Neuron (in vitro differentiated cells): Measurements from ENCODE around the gene EFNA2.
"Not testable (repeated sequence)": the region's sequence is repeated elsewhere in the genome, so short reads cannot be mapped to it uniquely, and the experiment has no call there.

Source experiments
- H2AFZ ChIP-seq: one replicate; pipeline ENCODE4 v1.6.1; 2013; ENCODE audit warnings: low read depth, mild to moderate bottlenecking, inconsistent platforms, low read length, moderate library complexity
- H3K27me3 ChIP-seq: one replicate; pipeline ENCODE4 v1.6.1; 2013; ENCODE audit warnings: low read length; ENCODE audit not compliant: insufficient read depth
- H3K36me3 ChIP-seq: one replicate; pipeline ENCODE4 v1.6.1; 2013; ENCODE audit warnings: low read length; ENCODE audit not compliant: insufficient read depth
- H3K4me1 ChIP-seq: one replicate; pipeline ENCODE4 v1.6.1; 2013; ENCODE audit warnings: low read length; ENCODE audit not compliant: insufficient read depth
- H3K4me3 ChIP-seq: 2 replicates; pipeline ENCODE4 v1.5.1; 2013; ENCODE audit warnings: mild to moderate bottlenecking, low read length, moderate library complexity
- H3K9me3 ChIP-seq: one replicate; pipeline ENCODE4 v1.6.1; 2013; ENCODE audit warnings: low read length

Gene EFNA2

DNA sequence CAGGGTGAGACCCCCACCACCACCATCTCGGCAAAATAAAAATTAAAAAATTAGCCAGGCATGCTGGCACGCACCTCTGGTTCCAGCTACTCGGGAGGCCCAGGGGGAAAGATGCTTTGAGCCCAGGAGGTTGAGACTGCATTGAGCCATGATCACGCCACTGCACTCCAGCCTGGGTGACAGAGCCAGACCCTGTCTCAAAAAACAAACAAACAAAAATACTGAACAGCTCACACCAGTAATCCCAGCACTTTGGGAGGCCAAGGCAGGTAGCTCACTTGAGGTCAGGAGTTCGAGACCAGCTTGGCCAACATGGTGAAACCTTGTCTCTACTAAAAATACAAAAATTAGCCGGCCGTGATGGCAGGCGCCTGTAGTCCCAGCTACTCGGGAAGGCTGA, 19.7 kb downstream of the EFNA2 start:
- H3K27me3 ChIP-seq, H3K9me3 ChIP-seq, H3K36me3 ChIP-seq, H2AFZ ChIP-seq, H3K4me3 ChIP-seq: not testable (repeated sequence)
- peaks cover 13% of the 10 kb centered on the region for H3K4me1 ChIP-seq

GRCh38 chr19:1307320-1307719, 21.6 kb downstream of the EFNA2 start:
- H3K27me3 ChIP-seq = peaks cover 5% of the 10 kb centered on the region
- H3K36me3 ChIP-seq = no peaks in the 10 kb centered on the region
- peaks cover 9% of the 10 kb centered on the region for H3K4me1 ChIP-seq
- no peaks in the 10 kb centered on the region for H3K9me3 ChIP-seq
- no peak overlapping the region for H3K4me3 ChIP-seq
- H2AFZ ChIP-seq = no peak overlapping the region

DNA sequence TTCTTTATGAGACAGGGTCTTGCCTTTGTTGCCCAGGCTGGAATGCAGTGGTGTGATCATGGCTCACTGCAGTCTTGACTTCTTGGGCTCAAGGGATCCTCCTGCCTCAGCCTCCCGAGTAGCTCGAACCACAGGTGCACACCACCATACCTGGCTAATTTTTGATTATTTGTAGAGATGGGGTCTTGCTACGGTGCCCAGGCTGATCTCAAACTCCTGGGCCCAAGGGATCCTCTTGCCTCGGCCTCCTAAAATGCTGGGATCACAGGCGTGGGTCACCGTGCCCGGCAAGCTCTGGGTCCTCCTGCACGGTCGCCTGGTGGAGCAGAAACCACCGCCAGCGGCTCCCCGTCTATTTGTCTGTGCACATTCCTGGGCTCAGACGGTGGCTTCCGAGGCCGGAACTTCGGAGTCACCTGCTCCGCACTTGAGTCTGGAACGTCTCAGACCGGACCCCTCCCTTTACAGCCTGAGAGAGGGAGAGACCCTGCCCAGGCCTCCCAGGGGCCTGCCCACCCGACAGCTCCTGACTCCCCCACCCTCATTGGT, 22.2 kb downstream of the EFNA2 start:
- H2AFZ ChIP-seq = no peak overlapping the region
- no peaks in the 10 kb centered on the region for H3K9me3 ChIP-seq
- peaks cover 5% of the 10 kb centered on the region for H3K27me3 ChIP-seq
- H3K4me3 ChIP-seq = no peak overlapping the region
- H3K4me1 ChIP-seq = peaks cover 4% of the 10 kb centered on the region
- no peaks in the 10 kb centered on the region for H3K36me3 ChIP-seq

DNA sequence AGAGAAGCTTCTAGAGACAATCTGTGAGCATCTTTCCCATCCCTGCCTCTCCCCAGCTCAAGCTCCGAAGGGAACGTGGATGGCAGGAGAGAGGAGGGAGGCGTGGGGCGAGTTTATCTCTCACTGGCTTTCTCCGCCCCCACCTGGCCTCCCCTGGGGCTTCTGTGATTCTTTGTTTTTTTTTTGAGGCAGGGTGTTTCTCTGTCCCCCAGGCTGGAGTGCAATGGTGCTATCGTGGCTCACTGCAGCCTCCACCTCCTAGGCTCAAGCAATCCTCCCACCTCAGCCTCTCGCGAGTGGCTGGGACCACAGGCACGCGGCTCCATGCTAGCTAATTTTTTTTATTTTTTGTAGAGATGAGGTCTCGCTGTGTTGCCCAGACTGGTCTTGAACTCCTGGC, 23.0 kb downstream of the EFNA2 start:
- no peaks in the 10 kb centered on the region for H3K4me1 ChIP-seq
- H3K27me3 ChIP-seq = peaks cover 11% of the 10 kb centered on the region
- no peaks in the 10 kb centered on the region for H3K9me3 ChIP-seq
- no peak overlapping the region for H3K4me3 ChIP-seq
- no peak overlapping the region for H2AFZ ChIP-seq
- H3K36me3 ChIP-seq = no peaks in the 10 kb centered on the region

DNA sequence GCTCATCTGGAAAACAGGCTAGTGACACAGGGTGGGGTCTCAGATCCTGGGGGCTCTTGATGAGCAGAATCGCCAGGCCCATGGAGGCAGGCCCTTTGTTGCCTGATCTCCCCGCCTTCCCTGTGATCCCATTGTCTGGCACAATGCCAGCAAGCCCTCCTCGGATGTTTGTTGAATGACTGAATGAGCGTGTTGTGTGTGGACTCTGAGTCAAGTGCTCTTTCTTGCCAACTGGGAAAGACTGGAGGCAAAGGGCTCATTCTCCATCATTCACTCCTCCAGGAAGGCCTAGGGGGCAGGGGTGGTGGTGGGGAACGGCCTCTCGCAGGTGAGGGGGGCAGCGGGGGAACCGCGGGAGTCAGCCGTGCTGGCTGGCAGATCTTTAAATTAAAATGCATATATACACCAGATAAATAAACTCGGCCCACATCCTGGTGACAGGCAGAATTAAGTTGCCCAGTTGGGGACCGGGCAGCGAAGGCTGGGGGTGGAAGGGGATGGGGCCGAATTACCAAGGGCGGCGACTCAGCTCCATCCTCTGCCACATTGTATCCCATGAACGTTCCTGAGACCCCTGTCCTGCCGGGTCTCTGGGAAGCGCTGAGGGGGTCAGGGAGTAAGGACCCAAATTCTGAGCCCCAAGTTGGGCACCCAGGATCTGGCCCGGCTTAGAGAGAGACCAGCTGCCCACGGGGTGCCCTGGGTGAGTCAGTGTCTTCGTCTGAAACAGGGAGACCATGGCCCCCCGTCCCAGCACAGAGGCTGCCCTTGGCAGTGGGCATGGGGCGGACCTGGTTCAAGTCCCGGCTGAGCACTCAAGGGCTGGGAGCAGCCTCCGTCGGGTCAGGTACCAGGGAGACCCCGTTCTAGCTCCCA, 24.5 kb downstream of the EFNA2 start:
- Histone ChIP-seq H3K4me3 (no peak overlapping the region), H3K36me3 (no peaks in the 10 kb centered on the region), H2AFZ (no peak overlapping the region), H3K9me3 (no peaks in the 10 kb centered on the region), H3K4me1 (no peaks in the 10 kb centered on the region), H3K27me3 (peaks cover 17% of the 10 kb centered on the region)

GRCh38 chr19:1310853-1311180, 25.1 kb downstream of the EFNA2 start:
- peaks cover under 1% of the 10 kb centered on the region for H3K4me1 ChIP-seq
- no peak overlapping the region for H2AFZ ChIP-seq
- no peaks in the 10 kb centered on the region for H3K36me3 ChIP-seq
- H3K9me3 ChIP-seq = no peaks in the 10 kb centered on the region
- no peak overlapping the region for H3K4me3 ChIP-seq
- H3K27me3 ChIP-seq = peaks cover 17% of the 10 kb centered on the region

DNA sequence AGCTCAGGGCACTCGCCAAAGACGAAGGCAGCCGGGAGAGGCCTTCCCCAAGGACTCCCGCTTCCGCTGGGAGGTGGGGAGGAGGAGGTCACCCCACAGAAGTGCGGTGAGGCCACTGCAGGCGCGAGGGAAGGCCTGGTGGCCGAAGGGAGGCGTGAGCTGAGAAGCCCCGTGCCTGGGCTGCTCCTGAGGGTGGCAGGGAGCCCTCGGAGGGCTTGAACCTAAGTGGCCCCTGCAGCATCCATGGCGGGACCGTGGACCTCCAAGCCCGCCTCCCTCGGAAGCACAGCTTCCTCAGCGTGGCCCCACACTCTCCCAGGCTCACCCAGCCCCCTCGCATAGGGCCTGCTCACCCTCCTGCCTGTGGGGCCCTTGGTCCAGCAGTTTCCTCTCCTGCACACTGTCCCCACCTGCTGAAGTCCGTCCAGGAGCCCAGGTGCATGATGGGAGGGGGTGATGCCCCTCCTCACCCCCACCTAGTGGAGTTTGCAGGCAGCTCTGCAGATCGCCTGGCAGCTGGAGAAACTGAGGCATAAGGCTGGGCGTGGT, 25.9 kb downstream of the EFNA2 start:
- Histone ChIP-seq H3K36me3 (no peaks in the 10 kb centered on the region), H3K9me3 (no peaks in the 10 kb centered on the region), H2AFZ (no peak overlapping the region), H3K4me3 (no peak overlapping the region), H3K4me1 (peaks cover 3% of the 10 kb centered on the region), H3K27me3 (peaks cover 25% of the 10 kb centered on the region)

DNA sequence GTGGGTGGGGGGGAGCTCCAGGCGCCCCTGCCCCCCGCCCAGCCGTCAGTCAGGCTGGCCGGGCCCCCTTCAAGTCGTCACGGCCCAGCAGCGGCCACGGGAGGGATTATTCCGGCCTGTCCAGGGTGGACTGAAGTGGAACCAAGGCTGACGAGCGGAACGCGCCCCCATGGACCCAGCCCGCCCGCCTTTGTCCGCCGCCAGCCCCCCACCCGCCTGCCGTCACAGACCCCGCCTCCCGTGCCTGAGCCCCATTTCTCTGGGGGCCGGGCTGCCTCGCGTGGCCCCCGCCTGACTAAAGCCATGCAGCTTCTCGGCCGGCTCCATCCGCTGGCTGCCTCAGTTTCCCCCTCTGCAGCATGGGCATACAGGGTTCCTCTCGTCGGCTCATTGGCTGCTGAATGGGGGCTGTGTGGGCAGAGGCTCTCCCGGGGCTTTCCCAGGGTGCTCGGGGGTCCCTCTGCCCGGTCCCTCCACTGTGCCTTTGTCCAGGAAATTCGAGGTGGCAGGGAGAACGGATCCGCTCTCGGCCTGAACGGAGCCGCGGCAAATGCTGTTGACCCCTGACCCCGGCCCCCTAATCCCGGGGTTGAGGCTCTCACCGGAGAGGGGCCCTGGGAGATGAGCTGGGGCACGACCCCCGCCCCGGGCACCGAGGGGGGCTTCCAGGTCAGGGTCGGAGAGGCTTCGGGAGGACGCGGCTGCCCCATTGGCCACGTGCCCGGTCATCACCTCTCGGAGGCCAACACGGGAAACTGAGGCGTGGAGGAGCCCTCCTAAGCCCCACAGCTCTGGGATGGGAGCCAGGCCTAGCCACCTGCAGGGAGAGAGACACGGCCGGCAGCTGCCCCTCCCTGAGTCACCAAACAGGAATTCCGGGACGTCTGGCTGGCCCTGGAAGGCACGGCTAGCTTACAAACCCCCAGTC, 27.4 kb downstream of the EFNA2 start:
- Histone ChIP-seq H3K9me3 (no peaks in the 10 kb centered on the region), H3K27me3 (peaks cover 36% of the 10 kb centered on the region), H3K36me3 (no peaks in the 10 kb centered on the region), H3K4me3 (no peak overlapping the region), H3K4me1 (peaks cover 3% of the 10 kb centered on the region), H2AFZ (no peak overlapping the region)

DNA sequence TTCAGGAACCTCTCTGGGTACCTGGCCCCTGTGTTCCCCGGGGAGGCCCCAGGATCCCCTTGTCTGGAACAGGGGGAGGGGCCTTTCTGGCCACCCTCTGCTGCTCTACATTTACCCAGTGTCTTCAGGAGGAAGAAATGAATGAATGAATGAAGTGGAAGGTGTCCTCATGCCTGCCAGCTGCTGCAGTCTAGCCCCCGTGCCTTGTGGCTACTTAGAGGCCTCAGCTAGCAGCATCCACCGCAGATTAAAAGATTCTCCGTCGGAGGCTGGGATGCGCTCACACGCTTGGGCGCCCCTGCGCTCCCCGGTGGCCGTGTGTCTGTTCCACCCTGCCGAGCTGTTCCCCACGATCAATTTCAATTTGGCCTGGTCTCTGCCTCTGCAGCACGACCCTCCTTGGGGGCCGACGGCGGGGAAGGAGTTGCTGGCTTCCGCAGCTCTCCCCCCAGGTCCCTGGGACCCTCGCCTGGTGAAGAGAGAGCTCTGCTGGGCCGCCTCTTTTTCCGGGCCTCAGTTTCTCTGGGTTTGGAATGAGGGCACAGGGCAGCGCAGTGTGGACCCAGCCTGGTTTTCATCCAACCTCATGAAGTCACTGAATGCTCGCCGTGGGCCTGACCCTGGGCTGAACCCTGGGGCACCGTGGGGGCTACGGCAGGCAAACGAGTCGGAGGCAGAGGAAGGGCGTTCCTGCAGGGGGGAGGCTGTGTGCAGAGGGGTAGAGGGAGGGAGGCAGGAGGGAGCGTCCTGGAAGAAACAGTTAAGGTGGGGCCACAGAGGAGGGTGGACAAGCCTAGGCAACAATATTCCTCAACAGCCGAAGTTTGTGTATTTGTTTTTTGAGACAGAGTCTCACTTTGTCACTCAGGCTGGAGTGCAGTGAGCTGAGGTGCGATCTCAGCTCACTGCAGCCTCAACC, 28.3 kb downstream of the EFNA2 start:
- Histone ChIP-seq H2AFZ (no peak overlapping the region), H3K4me1 (peaks cover 7% of the 10 kb centered on the region), H3K27me3 (peaks cover 36% of the 10 kb centered on the region), H3K4me3 (no peak overlapping the region), H3K36me3 (no peaks in the 10 kb centered on the region), H3K9me3 (no peaks in the 10 kb centered on the region)

GRCh38 chr19:1315470-1316166, 29.9 kb downstream of the EFNA2 start:
- Histone ChIP-seq H3K4me3 (no peak overlapping the region), H3K36me3 (no peaks in the 10 kb centered on the region)

GRCh38 chr19:1316466-1316865, 30.8 kb downstream of the EFNA2 start:
- Histone ChIP-seq H3K4me1 (peaks cover 9% of the 10 kb centered on the region), H2AFZ (no peak overlapping the region), H3K4me3 (no peak overlapping the region), H3K36me3 (no peaks in the 10 kb centered on the region), H3K9me3 (no peaks in the 10 kb centered on the region), H3K27me3 (peaks cover 38% of the 10 kb centered on the region)

More at GRCh38 chr19:1315470-1316166, 29.9 kb downstream of the EFNA2 start:
- Histone ChIP-seq H2AFZ (no peak overlapping the region), H3K9me3 (no peaks in the 10 kb centered on the region), H3K27me3 (peaks cover 36% of the 10 kb centered on the region), H3K4me1 (peaks cover 9% of the 10 kb centered on the region)
